Tibial artery (tissue), 4 donors: Measurements from ENCODE around the gene RAB37.

Source experiments
- DNase-seq, 2 donors: peaks; one replicate each; pipeline ENCODE4 v3.0.0-alpha.2; 2019
- H3K27ac ChIP-seq, 2 donors: fragments of 200-600 bp; sonication (generic) in 1 of 2; 1 replicate in 1 of 2; 2 replicates in 1 of 2; pipeline ENCODE4 v1.5.1; 2018 to 2019; ENCODE audit warnings: mild to moderate bottlenecking in 1 of 2
- H3K27me3 ChIP-seq, 2 donors: fragments of 200-600 bp; sonication (generic) in 1 of 2; one replicate each; pipeline versions ENCODE4 v1.5.1 to v1.6.0; 2016 to 2019
- H3K36me3 ChIP-seq, 3 donors: fragments of 200-600 bp; sonication (generic) in 2 of 3; one replicate each; pipeline ENCODE4 v1.5.1; 2016 to 2019; ENCODE audit warnings: mild to moderate bottlenecking in 2 of 3
- H3K4me1 ChIP-seq, 4 donors: fragments of 200-600 bp; sonication (generic) in 2 of 4; 1 replicate in 3 of 4; 2 replicates in 1 of 4; pipeline ENCODE4 v1.5.1; 2016 to 2019
- H3K4me3 ChIP-seq, 2 donors: fragments of 200-600 bp; sonication (generic) in 1 of 2; 1 replicate in 1 of 2; 2 replicates in 1 of 2; pipeline ENCODE4 v1.5.1; 2018 to 2019; ENCODE audit warnings: mild to moderate bottlenecking in 2 of 2
- H3K9me3 ChIP-seq, 3 donors: fragments of 200-600 bp; sonication (generic) in 1 of 3; one replicate each; pipeline ENCODE4 v1.5.1; 2016 to 2019
- intact Hi-C: fragments of 100-400 bp; cut with DNase I; formaldehyde crosslinking; loops from one replicate; pipeline ENCODE4 v1.15.0; 2023; ENCODE audit warnings: low total_unique reads
- TF ChIP-seq, protein P1 (sequence below), 2 experiments: fragments of 200-600 bp in 1 of 2; fragments of 450-650 bp in 1 of 2; IDR thresholded peaks; one replicate each; pipeline ENCODE4 v1.5.1; 2017 to 2019; ENCODE audit warnings: antibody characterized with exemption in 2 of 2, mild to moderate bottlenecking in 1 of 2, moderate library complexity in 1 of 2

Gene RAB37

DNA sequence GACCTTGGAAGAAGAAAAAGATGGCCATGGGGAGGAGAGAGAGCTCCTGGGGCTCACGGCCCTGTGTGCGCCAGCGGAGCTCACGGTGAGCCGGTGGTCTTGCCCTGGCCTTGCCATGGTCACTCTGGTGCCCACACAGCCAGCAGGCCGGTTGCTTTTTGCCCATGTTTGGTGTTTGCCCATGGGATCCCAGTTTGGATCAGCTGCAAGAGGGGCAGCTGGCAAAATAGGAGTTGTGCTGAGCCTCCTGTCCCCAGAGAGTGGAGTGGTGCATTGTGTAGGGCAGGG, 12.9 kb downstream of the RAB37 start:
- Histone ChIP-seq H3K4me3 (peak overlapping the region; percentile 95 to 98), H3K36me3 (no peaks in the 10 kb centered on the region), H3K27ac (peak overlapping the region; percentile 80 to 89), H3K27me3 (no peaks in the 10 kb centered on the region), H3K9me3 (no peaks in the 10 kb centered on the region), H3K4me1 (peaks cover 0 to 43% (median 33%) of the 10 kb centered on the region in 4 donors)
- intact Hi-C loops = no loop called here
- DNase-seq = no peak
- TF ChIP-seq, protein P1, sequence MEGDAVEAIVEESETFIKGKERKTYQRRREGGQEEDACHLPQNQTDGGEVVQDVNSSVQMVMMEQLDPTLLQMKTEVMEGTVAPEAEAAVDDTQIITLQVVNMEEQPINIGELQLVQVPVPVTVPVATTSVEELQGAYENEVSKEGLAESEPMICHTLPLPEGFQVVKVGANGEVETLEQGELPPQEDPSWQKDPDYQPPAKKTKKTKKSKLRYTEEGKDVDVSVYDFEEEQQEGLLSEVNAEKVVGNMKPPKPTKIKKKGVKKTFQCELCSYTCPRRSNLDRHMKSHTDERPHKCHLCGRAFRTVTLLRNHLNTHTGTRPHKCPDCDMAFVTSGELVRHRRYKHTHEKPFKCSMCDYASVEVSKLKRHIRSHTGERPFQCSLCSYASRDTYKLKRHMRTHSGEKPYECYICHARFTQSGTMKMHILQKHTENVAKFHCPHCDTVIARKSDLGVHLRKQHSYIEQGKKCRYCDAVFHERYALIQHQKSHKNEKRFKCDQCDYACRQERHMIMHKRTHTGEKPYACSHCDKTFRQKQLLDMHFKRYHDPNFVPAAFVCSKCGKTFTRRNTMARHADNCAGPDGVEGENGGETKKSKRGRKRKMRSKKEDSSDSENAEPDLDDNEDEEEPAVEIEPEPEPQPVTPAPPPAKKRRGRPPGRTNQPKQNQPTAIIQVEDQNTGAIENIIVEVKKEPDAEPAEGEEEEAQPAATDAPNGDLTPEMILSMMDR (IDR thresholded peaks at IDR 0.05) = no peak

DNA sequence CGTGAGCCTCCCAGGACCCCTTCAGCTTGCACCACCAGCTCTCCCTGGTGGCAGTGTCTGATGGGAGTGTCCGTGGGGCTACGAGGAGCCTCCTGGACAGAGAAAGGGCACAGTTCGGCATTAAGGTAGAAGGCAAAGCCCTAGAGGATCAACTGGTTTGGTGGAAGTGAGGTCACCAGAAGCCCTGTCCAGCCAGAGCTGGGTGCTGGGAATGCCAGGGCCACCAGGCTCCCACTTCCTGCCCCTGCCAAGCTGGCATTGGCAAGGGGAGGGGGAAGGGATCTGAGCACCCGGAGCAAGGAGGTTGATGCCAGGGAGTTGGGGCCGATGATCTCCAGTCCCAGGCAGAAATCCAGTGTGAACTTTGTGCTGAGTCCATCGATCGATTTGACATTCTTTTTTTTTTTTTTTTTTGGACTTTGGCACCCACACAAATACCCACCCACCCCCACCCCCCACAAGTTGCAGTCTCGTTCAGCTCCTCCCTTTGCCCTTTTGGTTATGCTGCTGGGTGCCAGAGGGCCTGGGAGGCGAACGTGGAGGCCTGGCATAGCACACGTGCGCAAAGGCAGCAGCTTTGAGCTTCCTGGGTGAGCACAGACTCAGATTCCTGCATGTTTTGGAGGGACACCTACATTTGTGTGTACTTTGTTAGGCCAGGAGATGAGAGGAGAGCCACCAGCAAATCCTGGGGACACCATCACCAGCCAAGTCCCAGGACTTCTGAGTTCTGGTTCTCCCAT, 13.4 kb downstream of the RAB37 start:
- H3K27me3 ChIP-seq = no peaks in the 10 kb centered on the region
- H3K27ac ChIP-seq = peak overlapping the region; percentile 80 to 89
- peaks cover 0 to 43% (median 32%) of the 10 kb centered on the region in 4 donors for H3K4me1 ChIP-seq
- TF ChIP-seq, protein P1 (IDR thresholded peaks at IDR 0.05) = no peak
- DNase-seq = no peak
- H3K36me3 ChIP-seq = no peaks in the 10 kb centered on the region
- H3K4me3 ChIP-seq = peak overlapping the region; percentile 95 to 98
- intact Hi-C loops = no loop called here
- H3K9me3 ChIP-seq = no peaks in the 10 kb centered on the region

DNA sequence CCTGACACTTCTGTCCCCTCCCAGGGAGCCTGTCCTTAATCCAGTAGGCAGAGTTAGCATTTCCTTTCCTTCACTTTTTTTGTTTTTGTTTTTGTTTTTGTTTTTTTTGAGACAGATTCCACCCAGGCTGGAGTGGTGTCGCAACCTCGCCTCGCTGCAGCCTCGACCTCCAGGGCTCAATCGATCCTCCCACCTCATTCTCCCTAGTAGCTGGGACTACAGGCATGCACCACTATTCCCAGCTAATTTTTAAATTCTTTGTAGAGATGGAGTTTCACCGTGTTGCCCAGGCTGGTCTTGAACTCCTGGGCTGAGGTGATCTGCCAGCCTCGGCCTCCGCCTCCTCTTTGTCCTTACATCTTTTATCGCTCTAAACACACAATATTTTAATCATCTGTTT, 15.4 kb downstream of the RAB37 start:
- Histone ChIP-seq H3K36me3 (no peaks in the 10 kb centered on the region), H3K27me3 (no peaks in the 10 kb centered on the region), H3K4me1 (peaks cover 0 to 42% (median 31%) of the 10 kb centered on the region in 4 donors), H3K4me3 (no peak overlapping the region), H3K27ac (no peak overlapping the region), H3K9me3 (no peaks in the 10 kb centered on the region)
- DNase-seq = no peak
- intact Hi-C loops = no loop called here
- TF ChIP-seq, protein P1 (IDR thresholded peaks at IDR 0.05) = no peak

DNA sequence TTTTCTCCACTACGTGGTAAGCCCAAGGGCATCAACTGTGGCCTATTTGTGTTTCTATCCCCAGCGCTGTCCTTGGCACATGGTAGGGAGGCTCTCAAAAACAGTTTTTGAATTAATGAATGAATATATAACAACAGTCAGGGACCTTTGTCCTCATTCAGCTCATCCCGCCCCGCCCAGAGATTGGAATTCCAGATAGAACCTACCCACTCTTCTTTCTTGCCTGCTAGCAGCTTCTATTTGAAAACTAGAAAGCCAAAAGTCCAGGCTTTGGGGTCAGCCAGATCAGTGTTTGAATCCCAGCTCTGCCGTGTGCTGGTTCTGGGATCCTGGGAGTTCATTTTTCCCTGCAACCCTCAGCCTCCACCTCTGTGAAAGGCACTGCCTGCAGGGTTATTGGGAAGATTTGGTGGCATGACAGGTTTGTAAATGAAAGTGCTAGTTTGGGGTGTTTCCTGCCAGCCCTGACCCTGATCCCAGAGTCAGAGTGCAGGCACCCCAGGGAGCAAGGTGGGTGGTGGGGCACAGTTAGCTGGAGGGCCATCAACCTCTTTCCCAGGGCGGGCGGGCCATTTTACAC, 15.9 kb downstream of the RAB37 start:
- H3K9me3 ChIP-seq = no peaks in the 10 kb centered on the region
- peaks cover 0 to 42% (median 30%) of the 10 kb centered on the region in 4 donors for H3K4me1 ChIP-seq
- intact Hi-C loops = no loop called here
- no peaks in the 10 kb centered on the region for H3K36me3 ChIP-seq
- TF ChIP-seq, protein P1 (IDR thresholded peaks at IDR 0.05) = no peak
- H3K27ac ChIP-seq = no peak overlapping the region
- no peak for DNase-seq
- no peaks in the 10 kb centered on the region for H3K27me3 ChIP-seq
- no peak overlapping the region for H3K4me3 ChIP-seq

DNA sequence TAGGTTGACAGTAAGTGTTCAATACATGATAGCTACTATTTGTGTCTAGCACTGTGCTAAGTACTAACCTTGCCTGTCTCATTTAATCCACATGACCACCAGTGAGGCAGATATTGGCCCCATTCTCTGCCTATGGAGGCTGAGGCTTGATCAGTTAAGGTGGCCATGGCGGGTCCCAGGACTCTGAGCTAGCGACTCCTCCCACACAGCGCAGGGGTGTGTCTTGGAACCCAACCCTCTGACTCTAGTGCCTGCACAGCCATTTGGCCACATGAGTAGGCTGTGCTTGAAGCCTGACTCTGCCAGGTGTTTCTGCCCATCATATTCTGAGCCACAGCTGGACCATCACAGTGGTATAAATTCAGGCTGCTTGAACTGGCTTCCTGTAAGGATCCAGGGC, 17.8 kb downstream of the RAB37 start:
- H3K4me3 ChIP-seq = no peak overlapping the region
- DNase-seq = no peak
- TF ChIP-seq, protein P1 (IDR thresholded peaks at IDR 0.05) = no peak
- peaks cover 0 to 51% (median 35%) of the 10 kb centered on the region in 4 donors for H3K4me1 ChIP-seq
- no peaks in the 10 kb centered on the region for H3K27me3 ChIP-seq
- no peaks in the 10 kb centered on the region for H3K36me3 ChIP-seq
- H3K9me3 ChIP-seq = no peaks in the 10 kb centered on the region
- intact Hi-C loops = no loop called here
- H3K27ac ChIP-seq = no peak overlapping the region
